Fibroblast of villous mesenchyme (primary cell): Measurements from ENCODE around the gene CRYGC. TPM values are rescaled to one million over a fixed set of nuclear protein-coding genes. Genes with fewer than 3 reads are reported as not detected.
"Not testable (repeated sequence)": the region's sequence is repeated elsewhere in the genome, so short reads cannot be mapped to it uniquely, and the experiment has no call there.

Experiments
- DNase-seq: peaks from one replicate; pipeline ENCODE4 v3.0.0-alpha.2; 2010; ENCODE audit warnings: low read depth
- H3K4me3 ChIP-seq: 2 replicates; pipeline ENCODE4 v1.5.1; 2011; ENCODE audit warnings: low read depth, mild to moderate bottlenecking, low read length
- CTCF ChIP-seq: IDR thresholded peaks from 2 replicates; pipeline ENCODE4 v1.5.1; 2012; ENCODE audit warnings: low read depth, mild to moderate bottlenecking, low read length; ENCODE audit not compliant: insufficient read depth
- total RNA-seq: library from RNA; depleted of rRNA; stranded (reverse); fragments of >200 nt; gene quantifications from 2 replicates; pipeline ENCODE4 v1.2.3, GENCODE V29; 2012

CRYGC gene
- total RNA-seq, 1 donor = not detected

- no peak for DNase-seq
- TF ChIP-seq CTCF = no peak
- no peak overlapping the region for H3K4me3 ChIP-seq
These were observed 2.5 kb downstream of the CRYGC start for GRCh38 chr2:208127090-208127489.

GRCh38 chr2:208125251-208125650 lies 4.4 kb downstream of the CRYGC start:
- H3K4me3 ChIP-seq = no peak overlapping the region
- TF ChIP-seq CTCF = no peak
- no peak for DNase-seq

- DNase-seq, H3K4me3 ChIP-seq: not testable (repeated sequence)
These were observed 5.5 kb downstream of the CRYGC start, which contains the start of gene CRYGD for GRCh38 chr2:208124013-208124715. TSS of gene CRYGD (minus strand) at chr2:208124524. CDS start at chr2:208124473, 51 bp downstream.

GRCh38 chr2:208122248-208122647 lies 7.4 kb downstream of the CRYGC start:
- no peak overlapping the region for H3K4me3 ChIP-seq
- no peak for DNase-seq
- TF ChIP-seq CTCF = no peak

- H3K4me3 ChIP-seq = no peak overlapping the region
- DNase-seq = no peak
- TF ChIP-seq CTCF = no peak
These were observed 10.7 kb downstream of the CRYGC start for GRCh38 chr2:208118918-208119317.

- H3K4me3 ChIP-seq, DNase-seq: not testable (repeated sequence)
These were observed 12.2 kb downstream of the CRYGC start for GRCh38 chr2:208117390-208117789.

GRCh38 chr2:208112969-208113368 lies 16.7 kb downstream of the CRYGC start:
- no peak for DNase-seq
- H3K4me3 ChIP-seq = no peak overlapping the region
- TF ChIP-seq CTCF = no peak

- not testable (repeated sequence) for H3K4me3 ChIP-seq, DNase-seq
These were observed 17.3 kb downstream of the CRYGC start for GRCh38 chr2:208112273-208112745.
